ENCODE measurements around the gene KDM6B.
"Not testable (repeated sequence)": the region's sequence is repeated elsewhere in the genome, so short reads cannot be mapped to it uniquely, and the experiment has no call there.

Gene KDM6B, protein sequence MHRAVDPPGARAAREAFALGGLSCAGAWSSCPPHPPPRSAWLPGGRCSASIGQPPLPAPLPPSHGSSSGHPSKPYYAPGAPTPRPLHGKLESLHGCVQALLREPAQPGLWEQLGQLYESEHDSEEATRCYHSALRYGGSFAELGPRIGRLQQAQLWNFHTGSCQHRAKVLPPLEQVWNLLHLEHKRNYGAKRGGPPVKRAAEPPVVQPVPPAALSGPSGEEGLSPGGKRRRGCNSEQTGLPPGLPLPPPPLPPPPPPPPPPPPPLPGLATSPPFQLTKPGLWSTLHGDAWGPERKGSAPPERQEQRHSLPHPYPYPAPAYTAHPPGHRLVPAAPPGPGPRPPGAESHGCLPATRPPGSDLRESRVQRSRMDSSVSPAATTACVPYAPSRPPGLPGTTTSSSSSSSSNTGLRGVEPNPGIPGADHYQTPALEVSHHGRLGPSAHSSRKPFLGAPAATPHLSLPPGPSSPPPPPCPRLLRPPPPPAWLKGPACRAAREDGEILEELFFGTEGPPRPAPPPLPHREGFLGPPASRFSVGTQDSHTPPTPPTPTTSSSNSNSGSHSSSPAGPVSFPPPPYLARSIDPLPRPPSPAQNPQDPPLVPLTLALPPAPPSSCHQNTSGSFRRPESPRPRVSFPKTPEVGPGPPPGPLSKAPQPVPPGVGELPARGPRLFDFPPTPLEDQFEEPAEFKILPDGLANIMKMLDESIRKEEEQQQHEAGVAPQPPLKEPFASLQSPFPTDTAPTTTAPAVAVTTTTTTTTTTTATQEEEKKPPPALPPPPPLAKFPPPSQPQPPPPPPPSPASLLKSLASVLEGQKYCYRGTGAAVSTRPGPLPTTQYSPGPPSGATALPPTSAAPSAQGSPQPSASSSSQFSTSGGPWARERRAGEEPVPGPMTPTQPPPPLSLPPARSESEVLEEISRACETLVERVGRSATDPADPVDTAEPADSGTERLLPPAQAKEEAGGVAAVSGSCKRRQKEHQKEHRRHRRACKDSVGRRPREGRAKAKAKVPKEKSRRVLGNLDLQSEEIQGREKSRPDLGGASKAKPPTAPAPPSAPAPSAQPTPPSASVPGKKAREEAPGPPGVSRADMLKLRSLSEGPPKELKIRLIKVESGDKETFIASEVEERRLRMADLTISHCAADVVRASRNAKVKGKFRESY (N-terminal part only)

DNA sequence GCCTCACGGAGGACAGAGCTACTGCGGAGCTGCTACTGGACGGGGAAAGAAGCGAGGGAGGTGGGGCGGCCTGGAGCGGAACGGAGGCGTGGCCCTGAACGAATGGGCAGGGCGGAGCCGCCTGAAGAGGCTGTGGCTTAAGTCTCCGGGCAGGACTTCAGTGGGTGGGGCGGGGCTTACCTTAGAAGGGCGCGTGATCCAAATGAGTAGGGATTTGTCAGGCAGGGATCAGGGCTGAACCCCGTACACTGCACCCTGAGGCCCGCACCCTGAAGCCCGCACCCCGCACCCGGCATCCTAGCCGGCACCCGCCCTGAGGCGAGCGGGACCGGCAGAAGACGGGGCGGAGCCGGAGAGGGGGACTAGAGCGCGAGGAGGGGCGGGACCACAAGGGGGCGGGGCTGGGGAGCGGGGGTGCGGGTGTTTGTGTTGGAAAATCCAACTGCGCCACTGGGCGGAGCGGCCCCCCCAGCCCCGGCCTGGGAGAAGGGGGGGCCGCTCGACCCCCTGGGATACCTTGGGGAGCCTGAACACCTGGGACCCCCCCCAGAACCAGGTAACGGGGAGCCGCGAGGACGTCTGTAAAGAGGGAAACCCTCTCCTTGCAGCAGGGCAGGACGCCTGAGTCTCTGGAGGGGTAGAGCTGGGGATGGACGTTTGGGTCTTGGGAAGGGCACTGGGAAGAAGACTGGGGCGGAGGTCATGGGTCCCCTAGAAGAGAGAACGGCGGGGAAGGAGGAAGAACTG, at the start of gene KDM6B:
TSS of gene KDM6B (plus strand) at position 423 of the 747 bp plus-strand sequence. CDS start 11,338 bp downstream, outside the sequence.
- intact Hi-C loops (cut with DNase I), result no loop called here
- peak; percentile 75 to 96 (median 88) for DNase-seq

DNA sequence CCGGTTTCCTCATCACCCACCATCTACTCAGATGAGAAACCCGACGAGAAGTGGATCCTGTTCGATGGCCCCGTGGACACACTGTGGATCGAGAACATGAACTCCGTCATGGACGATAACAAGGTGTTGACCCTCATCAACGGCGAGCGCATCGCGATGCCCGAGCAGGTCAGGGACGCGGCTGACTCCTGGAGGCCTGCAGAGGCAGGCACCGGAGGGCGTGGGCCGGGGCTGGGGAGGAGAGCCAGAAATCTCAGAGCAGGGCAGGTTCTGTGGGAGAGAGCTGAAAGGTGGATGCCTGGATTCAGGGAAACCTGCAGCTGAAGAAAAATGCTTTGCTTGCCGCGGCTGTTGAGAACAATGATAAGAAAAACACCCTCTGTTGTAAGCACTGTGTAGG, 47.2 kb upstream of the KDM6B start:
- peak in 23 of 42 donors; percentile 3 to 62 (median 30) for DNase-seq
- intact Hi-C loops (cut with DNase I), result no loop called here

DNA sequence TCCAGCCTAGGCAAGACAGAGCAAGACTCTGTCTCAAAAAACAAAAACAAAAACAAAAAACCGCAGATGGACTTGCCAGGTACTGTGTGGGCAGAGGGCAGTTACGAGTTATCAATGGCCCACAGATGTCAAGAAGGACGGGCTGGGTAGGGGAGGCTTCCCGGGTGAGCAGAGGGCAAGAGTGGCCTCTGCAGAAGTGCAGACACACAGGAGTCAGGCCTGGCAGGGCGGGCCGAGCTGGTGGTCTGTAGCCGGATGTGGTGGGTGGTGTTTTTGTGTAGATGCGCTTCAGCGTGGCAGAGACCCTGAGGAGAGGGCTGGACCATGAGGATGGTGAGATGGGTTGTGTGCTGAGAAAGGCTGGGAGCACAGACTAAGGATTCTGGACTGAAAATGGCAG, 44.9 kb upstream of the KDM6B start:
- DNase-seq, result no peak
- intact Hi-C loops (cut with DNase I), result no loop called here

DNA sequence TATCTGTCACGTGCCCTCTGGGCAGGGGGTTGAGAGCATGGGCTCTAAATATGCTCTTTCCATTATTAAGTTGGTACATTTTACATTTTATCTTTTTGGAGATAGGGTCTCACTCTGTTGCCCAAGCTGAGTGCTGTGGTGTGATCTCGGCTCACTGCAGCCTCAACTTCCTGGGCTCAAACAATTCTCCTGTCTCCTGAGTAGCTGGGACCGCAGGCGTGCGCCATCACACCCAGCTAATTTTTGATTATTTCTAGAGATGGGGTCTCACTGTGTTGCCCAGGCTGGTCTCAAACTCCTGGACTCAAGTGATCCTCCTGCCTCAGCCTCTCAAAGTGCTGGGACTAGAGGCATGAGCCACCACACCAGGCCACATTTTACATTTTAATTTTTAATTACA, 43.9 kb upstream of the KDM6B start:
- DNase-seq, result no peak
- intact Hi-C loops (cut with DNase I), result no loop called here

DNA sequence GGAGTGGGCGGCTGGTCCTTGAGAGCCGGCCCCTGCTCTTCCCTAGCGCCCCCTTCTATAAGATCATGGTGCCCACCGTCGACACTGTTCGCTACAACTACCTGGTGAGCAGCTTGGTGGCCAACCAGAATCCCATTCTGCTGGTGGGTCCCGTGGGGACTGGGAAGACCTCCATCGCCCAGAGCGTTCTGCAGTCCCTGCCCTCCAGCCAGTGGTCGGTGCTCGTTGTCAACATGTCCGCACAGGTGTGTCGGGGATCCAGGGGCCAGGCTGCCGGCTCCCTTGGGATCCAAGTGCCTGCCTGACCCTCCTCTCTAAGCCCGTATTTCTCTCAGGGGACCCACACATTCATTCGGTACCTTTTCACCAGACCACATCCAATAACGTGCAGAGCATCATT, 41.4 kb upstream of the KDM6B start:
- intact Hi-C loops (cut with DNase I), result no loop called here

DNA sequence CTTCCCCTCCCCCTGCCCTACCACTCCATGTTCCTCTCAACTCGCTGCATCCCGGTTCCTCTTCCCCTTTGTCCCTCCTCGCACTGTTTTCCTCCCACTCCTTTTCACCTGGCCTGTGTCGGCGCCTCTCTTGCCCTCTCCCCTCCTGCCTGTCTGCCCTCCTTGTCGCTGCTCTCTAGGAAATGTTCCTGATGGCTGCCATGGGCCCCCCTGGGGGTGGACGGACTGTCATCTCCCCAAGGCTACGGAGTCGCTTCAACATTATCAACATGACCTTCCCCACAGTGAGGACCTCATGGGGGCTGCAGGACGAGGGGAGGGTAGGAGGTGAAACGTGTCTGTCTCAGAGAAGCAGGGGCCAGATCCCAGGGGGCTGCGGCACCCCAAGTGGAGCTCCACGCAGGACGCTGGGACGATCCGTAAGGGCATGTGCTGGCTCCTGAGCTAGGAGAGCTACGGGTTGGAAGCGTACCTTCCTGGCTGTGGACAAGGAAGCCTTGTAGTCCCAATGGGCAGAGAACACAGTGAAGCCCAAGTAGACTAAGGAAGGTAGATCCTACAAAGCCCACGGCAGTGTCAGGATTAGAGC, 39.8 kb upstream of the KDM6B start:
- DNase-seq, result no peak
- intact Hi-C loops (cut with DNase I), result no loop called here

More for the DNA sequence above, 41.4 kb upstream of the KDM6B start:
- DNase-seq, result no peak

DNA sequence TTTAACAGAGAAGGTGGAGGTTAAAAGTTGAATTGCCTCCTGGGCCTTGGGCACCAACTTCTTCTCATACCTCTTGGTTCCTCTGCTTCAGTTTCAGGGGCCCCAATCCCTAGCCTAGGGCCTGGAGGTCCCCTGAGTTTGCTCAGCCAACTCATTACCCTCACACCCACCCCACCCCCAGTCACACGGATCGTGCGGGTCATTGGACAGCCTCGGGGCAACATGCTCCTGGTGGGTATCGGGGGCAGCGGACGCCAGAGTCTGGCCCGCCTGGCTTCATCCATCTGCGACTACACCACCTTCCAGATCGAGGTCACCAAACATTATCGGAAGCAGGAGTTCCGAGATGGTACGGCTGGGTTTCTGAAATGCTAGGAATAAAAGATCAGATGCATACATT, 36.0 kb upstream of the KDM6B start:
- intact Hi-C loops (cut with DNase I), result no loop called here
- no peak for DNase-seq

DNA sequence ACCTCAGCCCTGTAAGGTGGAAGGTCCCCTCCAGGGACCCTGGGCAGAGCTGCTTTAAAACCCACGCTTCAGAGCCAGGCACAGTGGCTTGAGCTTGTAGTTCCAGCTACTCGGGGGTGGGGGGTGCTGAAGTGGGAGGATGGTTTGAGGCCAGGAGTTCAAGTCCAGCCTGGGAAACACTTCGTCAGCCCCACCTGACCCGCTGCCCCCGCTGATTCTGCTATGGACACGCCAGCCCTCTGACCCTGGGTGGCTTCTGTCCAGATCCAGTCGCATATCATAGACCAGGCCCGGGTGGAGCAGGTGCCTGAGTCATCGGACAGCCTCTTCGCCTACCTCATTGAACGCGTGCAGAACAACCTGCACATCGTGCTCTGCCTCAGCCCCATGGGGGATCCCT, 35.2 kb upstream of the KDM6B start:
- intact Hi-C loops (cut with DNase I), result no loop called here
- no peak for DNase-seq

DNA sequence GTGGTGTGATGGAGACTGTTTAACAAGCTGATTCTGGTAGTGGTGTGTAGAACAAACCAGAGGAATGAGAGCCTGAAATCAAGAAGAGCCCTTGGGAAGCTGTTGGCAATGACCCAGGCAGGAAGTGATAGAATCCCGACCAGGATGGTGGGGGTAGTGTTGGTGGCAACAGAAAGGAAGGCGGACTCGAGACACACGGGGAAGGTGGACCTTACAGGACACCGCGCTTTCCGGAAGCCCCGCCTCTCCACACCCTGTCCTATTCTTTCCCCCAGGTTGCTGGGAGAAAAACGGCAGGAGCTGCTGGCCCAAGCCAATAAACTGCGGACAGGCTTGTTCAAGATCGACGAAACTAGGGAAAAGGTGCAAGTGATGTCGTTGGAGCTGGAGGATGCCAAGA, 30.0 kb upstream of the KDM6B start:
- no peak for DNase-seq
- intact Hi-C loops (cut with DNase I), result no loop called here

DNA sequence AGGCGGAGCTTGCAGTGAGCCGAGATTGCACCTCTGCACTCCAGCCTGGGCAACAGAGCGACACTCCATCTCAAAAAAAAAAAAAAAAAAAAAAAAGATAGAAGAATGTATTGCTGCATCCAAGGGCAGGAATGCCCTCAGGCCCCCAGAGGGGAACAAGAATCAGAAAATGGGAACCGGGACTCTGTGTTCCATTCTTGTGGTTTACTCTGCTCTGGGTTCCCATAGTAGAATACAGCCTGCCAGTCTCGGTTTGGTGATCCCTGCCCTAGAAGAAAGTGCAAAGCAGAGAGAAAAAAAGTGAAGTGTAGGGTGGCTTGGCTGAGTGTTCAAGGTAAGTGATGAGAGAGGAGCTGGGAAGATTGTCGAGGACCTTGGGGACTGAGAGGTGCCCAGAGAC, 27.4 kb upstream of the KDM6B start:
- intact Hi-C loops (cut with DNase I), result no loop called here
- DNase-seq, result peak in 2 of 42 donors; percentile 3 to 11

DNA sequence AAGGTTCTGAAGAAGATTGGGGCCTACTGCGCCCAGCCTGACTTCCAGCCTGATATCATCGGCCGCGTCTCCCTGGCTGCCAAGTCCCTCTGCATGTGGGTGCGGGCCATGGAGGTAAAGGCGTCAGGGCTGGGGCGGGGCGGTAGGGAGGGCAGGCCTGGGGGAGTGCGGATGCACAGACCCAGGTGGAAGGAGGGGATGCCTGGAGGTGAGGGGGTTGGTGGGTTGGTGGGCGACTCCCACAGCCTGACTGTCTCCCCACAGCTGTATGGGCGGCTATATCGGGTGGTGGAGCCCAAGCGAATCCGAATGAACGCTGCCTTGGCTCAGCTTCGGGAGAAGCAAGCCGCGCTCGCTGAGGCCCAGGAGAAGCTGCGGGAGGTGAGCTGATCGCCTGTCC, 26.8 kb upstream of the KDM6B start:
- intact Hi-C loops (cut with DNase I), result no loop called here
- no peak for DNase-seq

DNA sequence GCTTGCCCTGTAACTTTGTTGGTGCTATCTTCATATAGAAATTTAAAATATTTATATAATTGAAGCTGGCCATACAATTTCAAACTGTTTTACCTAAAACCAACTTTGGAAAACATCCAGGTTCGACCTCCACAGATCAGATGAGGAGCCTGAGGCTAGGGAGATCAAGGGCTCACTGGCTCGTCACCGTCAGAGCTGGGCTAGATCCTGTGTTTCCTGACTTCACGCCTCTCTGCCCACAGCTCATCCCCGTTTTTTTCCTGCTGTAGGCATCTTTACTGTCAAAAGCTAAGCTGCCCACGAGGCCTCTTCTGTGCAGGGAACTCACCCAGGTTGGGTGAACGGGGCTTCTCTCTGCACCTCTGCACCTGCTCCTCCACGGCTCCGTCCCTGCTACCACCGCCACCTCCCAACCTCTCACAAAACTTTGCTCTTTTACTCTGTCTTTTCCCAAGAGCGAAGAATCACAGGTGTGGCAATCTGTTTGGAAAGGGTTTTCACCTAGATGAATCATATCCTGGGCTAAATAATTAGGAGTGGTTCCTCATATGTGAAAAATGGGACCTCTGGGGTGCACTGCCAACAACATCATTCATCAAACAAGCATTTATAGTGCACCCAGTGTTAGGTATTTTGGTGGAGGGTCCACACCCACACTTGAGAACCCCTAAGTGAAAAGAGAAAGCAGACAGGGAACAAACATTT, 24.8 kb upstream of the KDM6B start:
- no peak for DNase-seq
- intact Hi-C loops (cut with DNase I), result no loop called here

DNA sequence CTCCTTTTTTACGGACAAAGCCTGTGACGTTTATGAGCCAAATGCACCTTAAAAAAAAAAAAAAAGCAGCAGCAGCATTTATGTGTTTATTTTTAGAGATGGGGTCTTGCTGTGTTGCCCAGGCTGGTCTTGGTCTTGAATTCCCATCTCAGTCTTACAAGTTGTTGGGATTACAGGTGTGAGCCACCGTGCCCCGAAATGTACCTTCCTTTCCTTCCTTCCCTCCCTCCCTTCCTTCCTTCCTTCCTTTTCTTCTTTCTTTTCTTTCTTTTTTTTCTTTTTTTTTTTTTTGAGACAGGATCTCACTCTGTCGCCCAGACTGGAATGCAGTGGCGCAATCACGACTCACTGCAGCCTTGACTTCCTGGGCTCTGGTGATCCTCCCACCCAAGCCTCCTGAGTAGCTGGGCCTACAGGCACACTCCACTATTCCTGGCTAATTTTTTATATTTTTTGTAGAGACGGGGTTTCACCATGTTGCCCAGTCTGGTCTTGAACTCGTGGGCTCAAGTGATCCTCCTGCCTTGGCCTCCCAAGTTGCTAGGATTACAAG, 24.1 kb upstream of the KDM6B start:
- intact Hi-C loops (cut with DNase I), result not testable (repeated sequence)

DNA sequence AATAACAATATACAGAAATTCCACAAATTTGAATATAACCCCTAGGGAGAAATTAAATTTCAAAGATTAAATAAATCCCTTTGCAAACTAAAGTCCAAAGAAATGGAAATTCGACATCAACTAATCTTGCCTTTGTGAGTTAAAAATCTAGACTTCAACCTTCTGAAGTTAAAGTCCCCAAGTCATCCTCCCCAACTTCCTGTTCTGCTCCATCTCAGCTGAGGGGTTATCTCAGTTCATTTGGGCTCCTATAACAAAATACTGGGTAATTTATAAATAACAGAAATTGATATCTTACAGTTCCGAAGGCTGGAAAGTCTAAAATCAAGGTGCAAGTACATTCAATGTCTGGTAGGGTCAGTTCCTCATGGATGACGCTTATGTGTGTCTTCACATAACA, 22.8 kb upstream of the KDM6B start:
- DNase-seq, result no peak
- intact Hi-C loops (cut with DNase I), result no loop called here

More for the DNA sequence above, 24.1 kb upstream of the KDM6B start:
- not testable (repeated sequence) for DNase-seq

DNA sequence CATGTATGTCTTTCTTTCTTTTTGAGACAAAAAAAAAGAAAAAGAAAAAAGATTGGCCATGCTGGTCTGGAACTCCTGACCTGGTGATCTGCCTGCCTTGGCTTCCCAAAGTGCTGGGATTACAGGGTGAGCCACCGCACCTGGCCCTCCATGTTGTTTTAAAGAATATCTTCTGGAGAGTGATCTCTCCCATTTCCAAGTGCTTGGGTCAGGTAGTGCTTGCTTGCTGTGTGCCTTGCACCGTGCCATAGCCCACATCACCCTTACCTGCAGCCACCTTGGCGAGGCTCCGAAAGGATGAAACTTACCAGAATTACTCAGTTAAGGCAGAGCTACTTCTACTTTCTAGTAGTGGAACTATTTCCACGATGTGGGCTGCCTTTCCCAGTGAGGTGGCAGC, 19.0 kb upstream of the KDM6B start:
- intact Hi-C loops (cut with DNase I), result no loop called here
- no peak for DNase-seq

DNA sequence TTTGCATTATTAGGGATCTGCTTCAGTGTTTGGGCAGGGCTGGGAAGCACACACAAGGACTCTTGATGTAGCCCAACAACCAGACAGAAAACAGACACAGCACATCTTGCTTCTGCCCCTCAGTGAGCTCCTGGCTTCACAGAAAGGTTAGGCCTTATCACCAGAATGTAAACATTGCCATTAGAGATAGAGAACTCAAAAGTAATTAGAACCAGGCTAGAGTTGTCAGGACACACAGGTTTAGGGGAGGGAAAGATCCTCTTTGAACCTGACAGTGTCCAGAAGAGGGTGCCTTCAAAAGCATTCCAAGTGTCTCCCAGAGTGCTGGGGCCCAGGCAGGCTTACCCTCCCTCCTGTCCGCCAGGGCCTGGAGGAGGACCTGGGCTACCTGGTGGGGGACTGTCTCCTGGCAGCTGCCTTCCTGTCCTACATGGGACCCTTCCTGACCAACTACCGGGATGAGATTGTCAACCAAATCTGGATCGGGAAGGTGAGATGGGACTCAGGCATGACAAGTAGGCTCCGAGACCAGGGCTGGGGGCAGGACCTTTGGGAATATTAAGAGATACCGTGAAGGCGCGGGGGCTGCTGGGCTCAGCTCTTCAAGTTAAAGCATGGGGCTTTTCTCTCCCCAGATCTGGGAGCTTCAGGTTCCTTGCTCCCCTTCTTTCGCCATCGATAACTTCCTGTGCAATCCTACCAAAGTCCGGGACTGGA, 16.9 kb upstream of the KDM6B start:
- peak in 1 of 42 donors; percentile 13 for DNase-seq
- intact Hi-C loops (cut with DNase I), result no loop called here

DNA sequence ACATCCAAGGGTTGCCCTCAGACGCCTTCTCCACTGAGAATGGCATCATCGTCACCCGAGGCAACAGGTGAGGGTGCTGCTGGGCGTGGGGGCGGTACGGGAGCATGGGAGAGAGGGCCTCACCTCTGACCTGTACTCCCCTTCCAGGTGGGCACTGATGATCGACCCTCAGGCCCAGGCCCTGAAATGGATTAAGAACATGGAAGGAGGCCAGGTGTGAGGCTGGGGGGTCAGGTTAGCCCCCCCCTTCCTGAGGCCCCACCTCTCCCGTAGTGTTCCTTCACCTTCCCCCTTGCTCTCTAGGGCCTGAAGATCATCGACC, 16.4 kb upstream of the KDM6B start:
- intact Hi-C loops (cut with DNase I), result no loop called here
- peak in 1 of 42 donors; percentile 10 for DNase-seq
